ENCODE data around the gene P4HB.
"Not testable (repeated sequence)": the region's sequence is repeated elsewhere in the genome, so short reads cannot be mapped to it uniquely, and the experiment has no call there.

Gene P4HB

DNA sequence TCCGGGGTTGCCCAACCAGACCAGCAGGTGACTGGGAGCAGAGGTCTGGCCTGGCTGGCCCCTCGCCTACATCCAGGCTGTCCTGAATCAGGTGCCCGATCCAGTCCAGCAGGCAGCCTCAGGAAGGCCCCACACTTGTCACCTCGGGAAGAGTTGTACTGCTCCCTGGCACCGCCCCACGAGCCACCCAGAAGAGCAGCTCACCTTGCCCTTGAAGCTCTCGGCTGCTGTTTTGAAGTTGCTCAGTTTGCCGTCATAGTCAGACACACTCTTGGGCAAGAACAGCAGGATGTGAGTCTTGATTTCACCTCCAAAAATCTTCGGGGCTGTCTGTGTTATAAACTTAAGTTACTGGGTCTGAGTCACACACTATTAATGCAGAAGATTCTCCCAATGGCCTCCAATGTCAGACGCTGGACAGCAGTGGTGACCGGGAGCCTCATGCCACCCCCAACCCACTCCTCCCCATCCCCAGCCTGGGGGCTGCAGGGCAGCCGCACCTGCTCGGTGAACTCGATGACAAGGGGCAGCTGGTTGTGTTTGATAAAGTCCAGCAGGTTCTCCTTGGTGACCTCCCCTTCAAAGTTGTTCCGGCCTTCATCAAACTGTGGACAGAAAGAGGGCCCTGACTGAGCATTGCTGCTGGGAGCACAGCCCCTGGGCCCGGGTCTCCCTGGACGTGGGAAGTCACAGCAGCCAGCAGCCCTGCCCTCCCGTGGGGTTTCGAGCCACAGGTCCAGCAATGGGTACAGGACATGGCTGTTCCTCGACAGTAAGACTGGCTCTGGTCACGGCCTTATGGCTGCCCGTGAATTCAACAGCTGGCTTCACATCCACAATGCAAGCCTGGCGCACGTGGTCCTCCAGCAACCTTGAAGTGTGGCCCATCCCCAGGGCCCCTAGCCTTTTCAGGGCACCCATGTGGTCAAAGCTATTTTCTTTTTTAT, 13.3 kb downstream of the P4HB start:
- Mint-ChIP-seq H3K4me1 (ENCODE audit: low read depth) (no peaks in the 10 kb centered on the region), H3K27me3 (ENCODE audit: low read depth) (no peaks in the 10 kb centered on the region), H3K36me3 (ENCODE audit: low read depth) (peaks cover 30% of the 10 kb centered on the region), H3K9me3 (no peaks in the 10 kb centered on the region), H3K27ac (no peak overlapping the region), H3K4me3 (no peak overlapping the region)

DNA sequence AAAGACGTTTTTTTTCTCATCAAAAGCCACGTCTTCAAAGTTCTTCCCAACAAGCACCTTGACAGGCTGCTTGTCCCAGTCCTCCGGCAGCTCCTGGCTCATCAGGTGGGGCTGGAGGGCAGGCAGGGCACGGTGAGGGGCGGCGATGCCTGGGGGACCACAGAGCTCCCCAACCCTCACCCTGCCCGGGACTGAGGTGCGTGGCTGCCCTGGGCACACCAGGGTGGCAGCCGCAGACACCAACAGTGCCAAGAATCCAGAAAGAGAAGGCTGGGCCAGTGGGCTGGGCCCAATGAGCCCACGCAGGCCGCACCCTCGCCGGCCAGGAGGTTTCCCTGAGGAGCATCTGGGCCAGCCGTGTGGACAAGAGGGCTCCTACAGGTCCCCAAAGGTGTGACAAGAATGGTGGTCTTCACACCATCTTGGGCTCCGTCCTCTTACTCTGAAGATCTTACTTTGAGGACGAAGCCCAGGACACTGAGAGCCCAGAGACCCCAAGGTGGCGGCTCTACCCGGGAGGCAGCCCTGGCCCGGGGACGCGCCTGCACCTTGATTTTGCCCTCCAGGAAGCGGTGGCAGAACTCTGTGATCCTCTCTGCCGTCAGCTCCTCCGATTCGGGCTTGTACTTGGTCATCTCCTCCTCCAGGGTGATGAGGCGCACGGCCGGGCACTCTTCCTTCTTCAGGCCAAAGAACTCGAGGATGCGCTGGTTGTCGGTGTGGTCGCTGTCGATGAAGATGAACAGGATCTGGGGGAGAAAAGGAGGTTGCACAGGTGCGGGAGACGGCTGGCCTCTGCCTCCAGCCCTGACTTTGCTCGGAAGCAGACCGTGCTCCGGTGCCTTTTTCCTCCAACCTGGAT, 14.2 kb downstream of the P4HB start:
- no peaks in the 10 kb centered on the region for H3K27me3 Mint-ChIP-seq (ENCODE audit: low read depth)
- no peaks in the 10 kb centered on the region for H3K9me3 Mint-ChIP-seq
- no peaks in the 10 kb centered on the region for H3K4me1 Mint-ChIP-seq (ENCODE audit: low read depth)
- no peak overlapping the region for H3K4me3 Mint-ChIP-seq
- H3K27ac Mint-ChIP-seq, result no peak overlapping the region
- peaks cover 22% of the 10 kb centered on the region for H3K36me3 Mint-ChIP-seq (ENCODE audit: low read depth)

DNA sequence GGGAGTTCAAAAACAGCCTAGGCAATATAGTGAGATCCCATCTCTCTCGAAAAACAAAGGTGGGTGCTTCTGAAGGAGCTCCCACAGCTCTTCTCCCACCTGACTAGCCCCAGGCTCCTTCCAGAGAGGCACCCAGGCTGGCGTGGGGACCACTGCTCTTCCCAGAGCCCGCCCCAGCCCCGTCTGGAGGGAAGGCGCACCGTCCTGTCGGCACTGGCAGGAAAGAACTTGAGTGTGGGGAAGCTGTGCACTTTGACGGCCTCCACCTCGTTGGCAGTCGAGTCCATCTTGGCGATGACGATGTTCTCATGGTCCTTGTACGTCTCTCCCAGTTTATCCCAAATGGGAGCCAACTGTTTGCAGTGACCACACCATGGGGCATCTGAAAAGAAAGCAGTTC, 15.0 kb downstream of the P4HB start:
- H3K36me3 Mint-ChIP-seq (ENCODE audit: low read depth), result peaks cover 21% of the 10 kb centered on the region
- H3K9me3 Mint-ChIP-seq, result no peaks in the 10 kb centered on the region
- H3K27ac Mint-ChIP-seq, result no peak overlapping the region
- H3K27me3 Mint-ChIP-seq (ENCODE audit: low read depth), result no peaks in the 10 kb centered on the region
- no peaks in the 10 kb centered on the region for H3K4me1 Mint-ChIP-seq (ENCODE audit: low read depth)
- H3K4me3 Mint-ChIP-seq, result no peak overlapping the region

DNA sequence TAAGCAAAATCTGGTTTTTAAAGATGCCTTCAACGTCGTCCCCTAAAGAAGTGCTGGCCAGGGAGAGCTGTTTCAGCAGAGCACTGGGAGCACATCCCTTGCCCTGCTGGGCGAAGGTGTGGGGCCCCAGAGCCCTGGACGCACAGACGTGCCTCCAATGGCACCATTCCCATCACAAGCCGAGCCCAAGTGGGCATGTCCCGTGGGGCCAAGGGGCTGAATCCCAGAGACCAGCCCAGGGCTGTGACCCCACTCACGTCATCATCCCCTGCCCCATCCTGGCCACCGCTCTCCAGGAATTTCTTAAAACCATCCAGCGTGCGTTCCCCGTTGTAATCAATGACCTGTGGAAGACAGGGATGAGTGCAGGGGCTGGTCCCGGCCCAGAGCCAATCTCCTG, 15.4 kb downstream of the P4HB start:
- H3K27me3 Mint-ChIP-seq (ENCODE audit: low read depth), result no peaks in the 10 kb centered on the region
- H3K4me1 Mint-ChIP-seq (ENCODE audit: low read depth), result no peaks in the 10 kb centered on the region
- no peaks in the 10 kb centered on the region for H3K9me3 Mint-ChIP-seq
- H3K27ac Mint-ChIP-seq, result no peak overlapping the region
- peaks cover 21% of the 10 kb centered on the region for H3K36me3 Mint-ChIP-seq (ENCODE audit: low read depth)
- H3K4me3 Mint-ChIP-seq, result no peak overlapping the region

DNA sequence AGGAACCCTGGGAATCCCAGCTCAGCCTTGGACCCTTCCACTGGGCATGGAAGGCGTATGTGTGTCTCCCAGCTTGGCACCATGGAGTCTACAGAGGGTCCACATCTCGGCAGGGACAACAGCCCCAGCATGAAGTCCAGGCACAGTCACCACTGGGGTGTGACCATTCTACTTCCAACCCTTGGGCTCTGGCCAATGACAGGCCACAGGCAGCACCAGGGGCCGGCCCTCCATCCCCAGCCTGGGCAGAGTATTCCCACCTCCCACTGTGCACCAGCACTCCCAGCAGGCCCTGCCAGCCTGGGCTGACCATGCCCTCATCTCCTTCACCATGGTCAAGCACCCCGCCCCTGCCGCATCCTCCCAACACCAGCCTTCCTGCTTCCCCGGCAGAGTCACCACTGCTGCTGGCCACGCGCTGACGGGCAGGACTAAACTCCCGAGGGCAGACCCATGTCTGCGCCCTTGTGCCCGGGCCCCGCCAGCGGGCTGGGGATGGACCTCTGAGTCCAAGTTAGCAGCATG, 15.9 kb downstream of the P4HB start:
- Mint-ChIP-seq H3K27me3 (ENCODE audit: low read depth) (no peaks in the 10 kb centered on the region), H3K36me3 (ENCODE audit: low read depth) (peaks cover 21% of the 10 kb centered on the region), H3K4me1 (ENCODE audit: low read depth) (no peaks in the 10 kb centered on the region), H3K9me3 (no peaks in the 10 kb centered on the region), H3K4me3 (no peak overlapping the region), H3K27ac (no peak overlapping the region)

DNA sequence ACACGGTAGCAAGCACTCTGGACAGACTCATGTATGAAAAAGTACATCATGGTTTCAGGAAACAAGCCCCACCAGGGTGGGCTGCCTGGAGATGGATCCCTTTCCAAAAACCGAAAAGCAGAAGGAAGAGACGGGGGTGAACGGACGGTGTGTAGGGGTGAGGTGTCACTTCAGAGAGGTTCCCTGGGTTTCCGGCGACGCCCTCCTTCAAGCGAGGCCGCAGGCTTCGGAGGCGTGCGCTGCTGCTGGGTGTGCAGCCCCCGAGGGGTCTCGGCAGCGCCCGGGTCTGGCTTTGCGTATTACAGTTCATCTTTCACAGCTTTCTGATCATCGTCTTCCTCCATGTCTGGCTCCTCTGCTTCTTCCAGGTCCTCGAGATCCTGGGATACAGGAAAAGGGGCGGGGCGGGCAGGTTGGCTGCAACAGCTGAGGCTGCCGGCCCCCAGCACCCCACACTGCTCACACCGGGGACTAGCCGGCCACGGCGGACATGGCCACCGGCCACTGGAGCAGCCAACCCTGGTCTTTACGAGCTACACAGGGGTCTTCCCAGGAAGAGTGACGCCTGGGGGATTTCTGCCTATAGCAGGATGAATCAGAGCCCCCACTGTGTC, 16.5 kb downstream of the P4HB start:
- Mint-ChIP-seq H3K4me1 (ENCODE audit: low read depth) (no peaks in the 10 kb centered on the region), H3K36me3 (ENCODE audit: low read depth) (peaks cover 21% of the 10 kb centered on the region), H3K27me3 (ENCODE audit: low read depth) (no peaks in the 10 kb centered on the region), H3K4me3 (no peak overlapping the region), H3K9me3 (no peaks in the 10 kb centered on the region), H3K27ac (no peak overlapping the region)

DNA sequence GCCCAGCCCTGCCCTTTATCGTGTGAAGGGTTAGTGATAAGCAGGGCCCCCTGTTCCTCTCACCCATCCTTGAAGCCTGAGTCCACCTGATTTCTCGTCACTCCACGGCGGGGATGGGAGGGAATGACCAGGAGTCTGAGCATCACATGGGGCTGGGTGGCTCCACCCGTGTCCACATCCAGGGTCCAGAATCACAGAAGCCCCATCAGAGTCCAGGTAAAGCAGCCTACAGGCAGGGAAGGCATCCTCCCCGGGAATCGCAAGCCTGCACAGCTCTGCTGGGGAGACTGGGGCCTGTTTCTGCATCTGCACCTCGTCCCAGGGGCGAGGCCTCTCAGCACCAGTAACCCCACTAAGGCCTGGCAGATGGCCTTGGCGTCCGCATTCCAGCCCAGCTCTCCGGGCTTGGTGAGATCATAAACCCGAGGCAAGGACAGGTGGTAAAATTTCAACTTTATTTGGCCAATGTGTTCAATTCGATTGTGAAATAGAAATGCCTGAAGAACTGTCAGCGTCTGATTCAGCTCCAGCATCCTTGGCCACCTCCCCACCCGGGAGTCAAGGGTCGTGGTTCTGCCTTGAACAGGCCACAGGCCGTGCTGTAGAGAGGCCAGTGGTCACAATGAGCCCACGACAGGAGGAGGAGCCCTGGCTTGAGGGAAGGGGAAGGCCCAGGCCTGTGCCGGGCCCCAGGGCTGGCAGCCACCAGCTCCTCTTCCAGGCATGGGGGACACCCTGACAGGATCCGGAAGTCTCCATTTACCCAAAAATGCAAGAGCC, 17.4 kb downstream of the P4HB start:
- Mint-ChIP-seq H3K4me1 (ENCODE audit: low read depth) (no peaks in the 10 kb centered on the region), H3K4me3 (no peak overlapping the region), H3K9me3 (no peaks in the 10 kb centered on the region), H3K27me3 (ENCODE audit: low read depth) (no peaks in the 10 kb centered on the region), H3K36me3 (ENCODE audit: low read depth) (peaks cover 21% of the 10 kb centered on the region), H3K27ac (no peak overlapping the region)

DNA sequence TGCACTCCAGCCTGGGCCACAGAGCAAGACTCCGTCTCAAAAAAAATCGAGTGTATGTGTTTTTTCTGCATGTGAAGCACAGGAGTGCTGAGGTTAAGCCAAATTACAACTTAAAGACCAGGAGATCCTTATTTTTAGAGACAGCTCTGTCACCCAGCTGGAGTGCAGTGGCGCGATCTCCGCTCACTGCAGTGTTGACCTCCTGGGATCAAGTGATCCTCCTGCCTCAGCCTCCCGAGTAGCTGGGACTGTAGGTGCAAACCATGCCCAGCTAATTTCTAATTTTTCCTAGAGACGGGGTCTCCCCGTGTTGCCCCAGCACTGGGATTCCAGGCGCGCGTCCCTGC, 18.0 kb downstream of the P4HB start:
- H3K4me3 Mint-ChIP-seq, result no peak overlapping the region
- H3K36me3 Mint-ChIP-seq (ENCODE audit: low read depth), result peaks cover 21% of the 10 kb centered on the region
- H3K27me3 Mint-ChIP-seq (ENCODE audit: low read depth), result no peaks in the 10 kb centered on the region
- no peaks in the 10 kb centered on the region for H3K4me1 Mint-ChIP-seq (ENCODE audit: low read depth)
- H3K9me3 Mint-ChIP-seq, result no peaks in the 10 kb centered on the region
- no peak overlapping the region for H3K27ac Mint-ChIP-seq

DNA sequence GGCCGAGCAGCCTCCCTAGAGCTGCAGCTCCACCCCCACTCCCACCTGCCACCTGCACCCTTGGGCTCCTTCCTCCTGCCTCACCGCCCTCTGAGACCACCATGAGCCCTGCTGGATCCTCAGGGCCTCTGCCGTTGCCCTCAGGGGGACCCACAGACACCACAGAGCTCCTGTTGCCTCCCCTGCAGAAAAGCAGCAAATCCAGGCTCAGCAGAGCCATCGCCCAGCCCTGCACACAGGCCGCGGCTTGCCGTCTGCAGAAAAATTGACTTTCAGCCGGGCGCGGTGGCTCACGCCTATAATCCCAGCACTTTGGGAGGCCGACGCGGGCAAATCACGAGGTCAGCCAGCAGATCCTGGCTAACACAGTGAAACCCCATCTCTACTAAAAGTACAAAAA, 18.5 kb downstream of the P4HB start:
- no peak overlapping the region for H3K27ac Mint-ChIP-seq
- H3K4me3 Mint-ChIP-seq, result no peak overlapping the region
- H3K27me3 Mint-ChIP-seq (ENCODE audit: low read depth), result no peaks in the 10 kb centered on the region
- H3K36me3 Mint-ChIP-seq (ENCODE audit: low read depth), result peaks cover 21% of the 10 kb centered on the region
- no peaks in the 10 kb centered on the region for H3K4me1 Mint-ChIP-seq (ENCODE audit: low read depth)
- H3K9me3 Mint-ChIP-seq, result no peaks in the 10 kb centered on the region

DNA sequence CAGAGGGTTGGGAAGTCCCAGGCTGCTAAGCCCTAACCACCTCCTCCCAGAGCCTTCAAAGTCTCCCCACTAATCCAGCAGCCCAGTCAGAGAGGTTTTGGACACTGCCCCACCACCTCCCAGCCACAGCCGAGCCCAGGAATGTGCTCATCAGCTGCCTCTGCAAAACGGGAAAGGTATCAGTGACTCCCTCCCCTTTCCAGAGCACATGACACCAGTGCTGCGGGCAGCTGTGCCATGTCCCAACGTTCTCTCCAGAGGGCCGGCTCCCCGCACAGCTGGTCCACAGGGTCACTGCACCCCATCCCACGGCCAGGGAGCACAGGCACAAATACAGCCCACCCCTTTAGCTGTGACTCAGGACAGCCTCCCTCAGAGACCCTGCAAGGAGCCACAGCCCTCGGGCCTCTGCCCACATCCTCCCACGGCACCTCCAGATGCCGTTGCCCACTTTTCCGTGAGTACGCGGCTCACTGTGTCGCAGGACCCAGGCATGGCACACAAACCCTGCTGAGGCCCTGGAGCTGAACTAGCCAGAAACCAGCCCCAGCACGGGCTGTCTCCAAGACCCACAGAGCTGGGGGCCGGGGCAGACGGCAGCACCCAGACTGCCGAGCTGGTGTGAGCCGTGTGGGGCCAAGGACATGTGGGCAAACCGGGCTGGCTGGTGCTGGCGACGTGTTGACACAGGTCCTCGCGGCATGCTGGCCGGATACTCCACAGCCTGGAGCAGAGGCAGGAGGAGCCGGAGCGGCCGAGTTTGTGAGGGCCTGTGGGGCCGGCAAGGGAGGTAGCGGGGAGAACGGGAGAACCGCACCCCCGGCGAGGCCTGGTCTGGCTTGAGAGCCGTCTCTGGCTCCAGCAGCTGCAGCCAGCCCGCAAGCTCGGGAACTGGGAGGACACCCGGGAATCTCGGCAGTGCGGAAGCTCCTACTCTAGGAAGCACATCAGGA, 19.2 kb downstream of the P4HB start:
- Mint-ChIP-seq H3K4me1 (ENCODE audit: low read depth) (no peaks in the 10 kb centered on the region), H3K9me3 (no peaks in the 10 kb centered on the region), H3K27ac (no peak overlapping the region), H3K27me3 (ENCODE audit: low read depth) (no peaks in the 10 kb centered on the region), H3K36me3 (ENCODE audit: low read depth) (peaks cover 19% of the 10 kb centered on the region), H3K4me3 (no peak overlapping the region)

DNA sequence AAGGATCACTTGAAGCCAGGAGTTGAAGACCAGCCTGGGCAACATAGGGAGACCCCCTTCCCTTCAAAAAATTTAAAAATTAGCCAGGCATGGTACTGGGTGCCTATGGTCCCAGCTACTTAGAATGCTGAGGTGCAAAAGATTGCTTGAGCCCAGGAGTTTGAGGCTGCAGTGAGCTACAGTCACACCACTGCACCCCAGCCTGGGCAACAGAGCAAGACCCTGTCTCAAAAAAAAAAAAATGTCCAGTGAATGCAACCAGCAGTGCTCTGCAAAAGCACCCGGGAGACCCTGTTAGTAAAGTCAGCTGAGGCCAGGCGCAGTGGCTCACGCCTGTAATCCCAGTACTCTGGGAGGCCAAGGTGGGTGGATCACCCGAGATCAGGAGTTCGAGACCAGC, 20.3 kb downstream of the P4HB start:
- H3K4me1 Mint-ChIP-seq (ENCODE audit: low read depth); H3K27ac Mint-ChIP-seq; H3K27me3 Mint-ChIP-seq (ENCODE audit: low read depth); H3K9me3 Mint-ChIP-seq; H3K4me3 Mint-ChIP-seq: not testable (repeated sequence)
- H3K36me3 Mint-ChIP-seq (ENCODE audit: low read depth), result peaks cover 13% of the 10 kb centered on the region

DNA sequence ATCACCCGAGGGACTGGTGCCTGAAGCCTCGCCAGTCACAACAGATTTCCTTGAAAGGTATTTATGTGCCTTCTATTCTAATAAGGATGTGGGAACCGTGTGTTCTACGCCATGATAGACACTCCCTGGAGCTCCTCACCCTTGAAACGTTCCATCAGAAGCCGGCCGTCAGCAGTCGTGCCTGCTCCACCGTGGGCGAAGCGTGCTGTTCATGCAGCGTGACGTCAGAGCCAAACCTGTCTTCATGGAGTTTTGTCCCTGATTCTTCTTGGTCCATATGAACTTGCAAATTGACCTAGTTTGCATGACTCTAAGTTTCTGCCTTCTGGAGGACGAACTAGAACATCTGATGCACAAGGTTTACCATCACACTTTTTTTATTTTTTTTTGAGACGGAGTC, 21.0 kb downstream of the P4HB start:
- H3K36me3 Mint-ChIP-seq (ENCODE audit: low read depth), result peaks cover 6% of the 10 kb centered on the region
- H3K4me3 Mint-ChIP-seq, result no peak overlapping the region
- H3K27ac Mint-ChIP-seq, result no peak overlapping the region
- H3K4me1 Mint-ChIP-seq (ENCODE audit: low read depth), result no peaks in the 10 kb centered on the region
- H3K9me3 Mint-ChIP-seq, result no peaks in the 10 kb centered on the region
- H3K27me3 Mint-ChIP-seq (ENCODE audit: low read depth), result no peaks in the 10 kb centered on the region

DNA sequence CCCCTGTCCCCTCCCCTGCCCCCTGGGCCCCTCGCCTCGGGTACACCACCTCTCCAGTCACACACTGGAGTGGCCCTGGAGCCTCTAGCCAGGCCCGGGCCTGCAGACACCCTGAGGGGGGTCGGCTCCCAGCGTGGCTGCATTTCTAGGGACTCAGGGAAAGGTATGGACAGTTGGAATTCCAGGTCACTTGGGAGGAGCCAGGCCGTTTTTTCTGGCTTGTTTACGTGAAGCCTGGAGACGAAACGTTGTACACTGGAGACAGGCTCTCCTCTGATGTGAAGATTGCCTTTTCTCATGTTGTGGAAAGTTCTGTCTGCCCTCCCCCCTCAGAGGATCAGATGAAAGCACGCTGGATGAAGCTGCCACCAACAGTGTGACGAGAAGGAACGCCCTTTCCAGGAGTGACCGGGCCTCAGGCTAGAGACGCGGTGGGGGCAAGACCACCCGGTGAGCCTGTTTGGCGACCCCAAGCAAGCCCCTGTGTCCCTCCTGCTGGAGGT, 21.5 kb downstream of the P4HB start:
- Mint-ChIP-seq H3K27me3 (ENCODE audit: low read depth) (no peaks in the 10 kb centered on the region), H3K9me3 (no peaks in the 10 kb centered on the region), H3K4me3 (no peak overlapping the region), H3K27ac (no peak overlapping the region), H3K36me3 (ENCODE audit: low read depth) (peaks cover 6% of the 10 kb centered on the region), H3K4me1 (ENCODE audit: low read depth) (peaks cover under 1% of the 10 kb centered on the region)

All from T-helper 1 cell treated with Interleukin-12 subunit alpha and Interleukin-12 subunit beta and Interleukin-4 antibody, amounts not matched to agents 30 μg/mL and 1 μg/mL, for 36 hours (primary cell).